ENCODE results near the gene GAGE2A.

Gene GAGE2A

DNA sequence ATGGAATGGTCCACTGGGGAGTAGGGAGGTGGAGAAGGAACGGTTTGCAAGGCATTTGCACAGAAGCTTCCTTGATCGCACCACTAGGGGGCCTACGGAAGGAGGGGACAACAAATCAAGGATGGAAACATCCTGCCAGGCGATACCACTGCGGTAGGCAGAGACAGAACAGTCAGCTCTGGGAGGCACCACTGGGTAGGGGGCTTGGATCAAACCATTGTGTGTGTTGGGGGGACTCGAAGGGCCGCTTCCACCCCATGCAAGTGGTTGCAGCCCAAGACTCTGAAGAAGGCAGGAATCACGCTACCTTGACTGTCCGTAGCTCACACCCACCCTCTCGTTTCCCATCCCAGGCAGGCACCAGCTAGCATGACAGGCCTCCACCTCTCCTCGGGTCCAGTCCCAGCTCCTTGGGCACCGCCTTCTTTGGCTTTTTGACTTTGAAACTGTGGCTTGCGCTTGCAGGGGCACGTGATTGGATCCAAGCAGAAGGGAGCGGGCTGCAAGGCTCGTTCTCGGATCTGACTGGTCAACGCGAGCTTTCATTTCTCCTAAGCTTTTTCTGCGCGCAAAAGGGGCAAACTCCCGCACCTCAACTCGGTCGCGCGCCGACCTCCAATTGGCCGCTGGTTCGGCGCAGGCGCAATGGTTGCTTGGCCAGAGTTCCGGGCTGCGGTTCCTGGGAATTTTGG is 37.9 kb downstream of the GAGE2A start:
- no peak for DNase-seq (ENCODE audit: low read depth)
- no peak overlapping the region for H3K4me3 ChIP-seq (ENCODE audit: low read depth, low read length)
- TF ChIP-seq CTCF (IDR thresholded peaks at IDR 0.05; ENCODE audit: low read depth, low read length, missing control alignments) = peak; percentile 21

- DNase-seq (ENCODE audit: low read depth) = no peak
- no peak overlapping the region for H3K4me3 ChIP-seq (ENCODE audit: low read depth, low read length)
- no peak for TF ChIP-seq CTCF (IDR thresholded peaks at IDR 0.05; ENCODE audit: low read depth, low read length, missing control alignments)
These were observed 55.8 kb downstream of the GAGE2A start for GRCh38 chrX:49644991-49645637.

Measured in GM12864 (cell line).